Endothelial cell of umbilical vein (primary cell): ENCODE results near the gene OVOL2. TPM values are rescaled to one million over a fixed set of nuclear protein-coding genes. Genes with fewer than 3 reads are reported as not detected.

Experiments used
- BruUV-seq: library from RNA; stranded (reverse); fragments of 400-500 nt; replicated peaks from 2 replicates; lab custom pipeline; 2021; lab: Mats Ljungman, UMichigan
- CTCF ChIA-PET: fragments of 300-600, 350-600 bp; sonication (Branson Sonifier 250); formaldehyde crosslinking; loops from one replicate; lab custom pipeline; 2021; ENCODE audit warnings: antibody characterized with exemption, inconsistent platforms; lab: Charles Lee
- POLR2A ChIA-PET: fragments of 300-600, 350-600 bp; sonication (Branson Sonifier 250); formaldehyde crosslinking; loops from one replicate; lab custom pipeline; 2021; ENCODE audit warnings: antibody characterized with exemption, inconsistent platforms; lab: Charles Lee
- DNase-seq: peaks from one replicate; pipeline ENCODE4 v3.0.0-alpha.2; 2011; ENCODE audit warnings: low read depth, low spot score
- FAIRE-seq: peaks from 2 replicates; lab custom pipeline; 2011; peaks lifted over from hg19 to GRCh38; lab: Jason Lieb, UNC
- H2AFZ ChIP-seq: 2 replicates; pipeline ENCODE4 v1.6.0; 2012; ENCODE audit warnings: low read depth, low read length, control low read depth, inconsistent platforms
- H3K27ac ChIP-seq: 2 replicates; pipeline ENCODE4 v1.5.1; 2011; ENCODE audit warnings: low read depth, mild to moderate bottlenecking, control low read depth, low read length, moderate library complexity; ENCODE audit not compliant: insufficient read depth
- H3K27me3 ChIP-seq, 2 experiments: 2 replicates each; pipeline versions ENCODE4 v1.6.0 to v1.6.1; 2011; ENCODE audit warnings: low read length in 2 of 2, mixed read lengths in 1 of 2; ENCODE audit not compliant: control insufficient read depth in 2 of 2, insufficient read depth in 2 of 2
- H3K36me3 ChIP-seq, 2 experiments: 2 replicates in 1 of 2; 3 replicates in 1 of 2; pipeline ENCODE4 v1.5.1; 2011; ENCODE audit warnings: low read length in 2 of 2, mild to moderate bottlenecking in 1 of 2, moderate library complexity in 1 of 2; ENCODE audit not compliant: control insufficient read depth in 2 of 2, insufficient read depth in 2 of 2; ENCODE audit errors: extremely low read depth in 1 of 2
- H3K4me1 ChIP-seq: 3 replicates; pipeline ENCODE4 v1.5.1; 2011; ENCODE audit warnings: mild to moderate bottlenecking, low read length; ENCODE audit not compliant: control insufficient read depth, insufficient read depth; ENCODE audit errors: extremely low read depth
- H3K4me2 ChIP-seq: 2 replicates; pipeline ENCODE4 v1.6.1; 2011; ENCODE audit warnings: low read length, control low read depth, mixed read lengths; ENCODE audit not compliant: insufficient read depth
- H3K4me3 ChIP-seq, 3 experiments: fragments of 200-600 bp in 1 of 3; sonication (generic), shearing (Covaris generic) in 1 of 3; replicated peaks in 1 of 3; 2 replicates each; pipeline ENCODE4 v1.5.1; 2011 to 2016; ENCODE audit warnings: control low read depth in 3 of 3, low read length in 3 of 3, mild to moderate bottlenecking in 2 of 3, inconsistent platforms in 1 of 3, low read depth in 1 of 3, moderate library complexity in 1 of 3; ENCODE audit not compliant: insufficient read depth in 1 of 3
- H3K79me2 ChIP-seq: 2 replicates; pipeline ENCODE4 v1.6.0; 2012; ENCODE audit warnings: low read length, inconsistent platforms; ENCODE audit not compliant: control insufficient read depth, insufficient read depth
- H3K9ac ChIP-seq: replicated peaks from 2 replicates; pipeline ENCODE3; 2011; ENCODE audit warnings: low read length, control low read depth; ENCODE audit not compliant: insufficient read depth; ENCODE audit errors: extremely low read depth
- H3K9me1 ChIP-seq: replicated peaks from 3 replicates; pipeline ENCODE4 v1.6.0; 2011; ENCODE audit warnings: mild to moderate bottlenecking, low read length; ENCODE audit not compliant: control insufficient read depth, insufficient read depth; ENCODE audit errors: extremely low read depth
- H3K9me3 ChIP-seq: replicated peaks from 2 replicates; pipeline ENCODE4 v1.5.1; 2012; ENCODE audit warnings: low read length, inconsistent platforms; ENCODE audit not compliant: control insufficient read depth, insufficient read depth
- H4K20me1 ChIP-seq: replicated peaks from 2 replicates; pipeline ENCODE3; 2011; ENCODE audit warnings: mild to moderate bottlenecking, low read length; ENCODE audit not compliant: control insufficient read depth, insufficient read depth; ENCODE audit errors: extremely low read depth
- CTCF ChIP-seq, 2 donors: IDR thresholded peaks; 1 replicate in 1 of 2; 2 replicates in 1 of 2; pipeline ENCODE4 v1.5.1; 2011; ENCODE audit warnings: low read length in 2 of 2, mild to moderate bottlenecking in 2 of 2, moderate library complexity in 2 of 2, control low read depth in 1 of 2, inconsistent platforms in 1 of 2, low read depth in 1 of 2; ENCODE audit not compliant: insufficient read depth in 1 of 2; ENCODE audit errors: extremely low read depth in 1 of 2
- EZH2 ChIP-seq: IDR thresholded peaks from 2 replicates; pipeline ENCODE4 v1.6.1; 2012; ENCODE audit warnings: borderline replicate concordance, low read depth, mild to moderate bottlenecking, moderate library complexity, low read length, inconsistent platforms; ENCODE audit not compliant: severe bottlenecking
- FOS ChIP-seq: IDR thresholded peaks from 2 replicates; pipeline ENCODE4 v1.6.1; 2011; ENCODE audit warnings: mild to moderate bottlenecking, low read length, moderate library complexity, borderline replicate concordance; ENCODE audit not compliant: insufficient read depth
- GATA2 ChIP-seq: IDR thresholded peaks from 2 replicates; pipeline ENCODE4 v1.7.0; 2011; ENCODE audit warnings: low read depth, mild to moderate bottlenecking, moderate library complexity, mixed read lengths, low read length; ENCODE audit not compliant: insufficient read length, insufficient read depth
- JUN ChIP-seq: IDR thresholded peaks from 2 replicates; pipeline ENCODE4 v1.6.1; 2011; ENCODE audit warnings: borderline replicate concordance, low read depth; ENCODE audit not compliant: insufficient read length, insufficient read depth
- MAX ChIP-seq: IDR thresholded peaks from 2 replicates; pipeline ENCODE4 v1.6.1; 2011; ENCODE audit not compliant: insufficient read depth, insufficient read length
- MYC ChIP-seq: IDR thresholded peaks from one replicate; pipeline ENCODE4 v1.6.1; 2011; ENCODE audit warnings: mild to moderate bottlenecking, low read depth, low read length
- POLR2A ChIP-seq: IDR thresholded peaks from 2 replicates; pipeline ENCODE4 v1.6.1; 2012; ENCODE audit warnings: low read depth, mild to moderate bottlenecking, control low read depth, low read length
- POLR2AphosphoS5 ChIP-seq: IDR thresholded peaks from 2 replicates; pipeline ENCODE4 v1.6.1; 2012; ENCODE audit warnings: low read depth, mild to moderate bottlenecking, control low read depth, low read length, moderate library complexity; ENCODE audit not compliant: insufficient read depth
- dilution Hi-C: fragments of 300-500 bp; cut with MboI; formaldehyde crosslinking; loops from one replicate; pipeline ENCODE4 v1.15.0; 2019; ENCODE audit warnings: low sequenced_read_pairs; ENCODE audit not compliant: extremely low pct_ligation_motif_present
- intact Hi-C: fragments of 100-400 bp; cut with micrococcal nuclease; formaldehyde crosslinking; loops from one replicate; pipeline ENCODE4 v1.10.0; 2022
- polyA plus RNA-seq, 4 experiments: library from polyadenylated mRNA; depleted of rRNA in 3 of 4; stranded (reverse) in 3 of 4; unstranded in 1 of 4; fragments of >200 nt; gene quantifications; 2 replicates each; pipeline versions ENCODE4 v1.2.1 to v1.2.3, GENCODE V29; 2011 to 2012; ENCODE audit warnings: missing spikeins in 1 of 4
- total RNA-seq: library from RNA; stranded (reverse); gene quantifications from 2 replicates; pipeline ENCODE4 v1.2.3, GENCODE V29; 2021

Gene OVOL2
- total and polyA plus RNA-seq, 2 donors (not counting 3 experiments of a cell fraction or from before 2014, with no cell fraction given): not detected

- H3K4me1 ChIP-seq: no peaks in the 10 kb centered on the region
- no peaks in the 10 kb centered on the region for H3K27me3 ChIP-seq
- intact Hi-C loops (no loop called here), dilution Hi-C loops (no loop called here)
- no peak overlapping the region for H3K4me2 ChIP-seq
- H2AFZ ChIP-seq: no peak overlapping the region
- H3K9me3 ChIP-seq: no peaks in the 10 kb centered on the region
- no TSS peak for BruUV-seq
- H3K27ac ChIP-seq: no peak overlapping the region
- no peaks in the 10 kb centered on the region for H4K20me1 ChIP-seq
- CTCF ChIA-PET: interaction anchor here (0.9 kb wide), 1 partner anchor 9 kb away, joined by 3 read pairs; no protein-coding TSS in a partner anchor
- DNase-seq (no peak), FAIRE-seq (no peak)
- TF ChIP-seq POLR2A (no peak), EZH2 (no peak), MYC (no peak), JUN (no peak), FOS (no peak), MAX (no peak), POLR2AphosphoS5 (no peak), CTCF (IDR thresholded peaks at IDR 0.05; ENCODE audit: extremely low read depth in 1 of 2, insufficient read depth in 1 of 2, low read depth in 1 of 2, low read length in 2 of 2) (no peak), GATA2 (no peak)
- POLR2A ChIA-PET: no interaction called here
- no peak overlapping the region for H3K4me3 ChIP-seq
- H3K36me3 ChIP-seq: no peaks in the 10 kb centered on the region
- H3K9me1 ChIP-seq: no peaks in the 10 kb centered on the region
- no peak overlapping the region for H3K9ac ChIP-seq
- H3K79me2 ChIP-seq: no peaks in the 10 kb centered on the region
These were observed 25.7 kb downstream of the OVOL2 start for GRCh38 chr20:18031888-18032509.
